Cardiac muscle cell (in vitro differentiated cells and primary cell): ENCODE data around the gene PSMD11. TPM values are rescaled to one million over a fixed set of nuclear protein-coding genes. Genes with fewer than 3 reads are reported as not detected.

Experiments
- DNase-seq, 2 donors: peaks; one replicate each; pipeline versions ENCODE4 v3.0.0 to v3.0.0-alpha.2; 2010 to 2017; ENCODE audit warnings: low read depth in 1 of 2, low spot score in 1 of 2
- H3K27ac ChIP-seq: fragments of 200-600 bp; sonication (generic); 2 replicates; pipeline ENCODE4 v1.5.1; 2016
- H3K27me3 ChIP-seq: fragments of 200-600 bp; sonication (generic); 2 replicates; pipeline ENCODE4 v1.6.0; 2016; ENCODE audit warnings: control low read depth
- H3K36me3 ChIP-seq: fragments of 200-600 bp; sonication (generic); 2 replicates; pipeline ENCODE4 v1.5.1; 2016; ENCODE audit warnings: control low read depth
- H3K4me1 ChIP-seq: fragments of 200-600 bp; sonication (generic); 2 replicates; pipeline ENCODE4 v1.8.1; 2017; ENCODE audit warnings: low read depth, mild to moderate bottlenecking, mixed run types
- H3K4me3 ChIP-seq: fragments of 200-600 bp; sonication (generic); 2 replicates; pipeline ENCODE4 v1.5.1; 2016; ENCODE audit warnings: mild to moderate bottlenecking
- H3K9me3 ChIP-seq: fragments of 200-600 bp; sonication (generic); 2 replicates; pipeline ENCODE4 v1.5.1; 2017; ENCODE audit warnings: low read depth, mild to moderate bottlenecking, control low read depth
- CTCF ChIP-seq: IDR thresholded peaks from 2 replicates; pipeline ENCODE4 v1.5.1; 2012; ENCODE audit warnings: low read depth, mild to moderate bottlenecking, low read length
- polyA plus RNA-seq: library from polyadenylated mRNA; unstranded; fragments of >200 nt; fragmentation: Nextera tagmentation; extraction: Ambion mirVana; gene quantifications from 2 replicates; pipeline ENCODE4 v1.2.1, GENCODE V29; 2016
- total RNA-seq: library from RNA; depleted of rRNA; stranded (reverse); fragments of >200 nt; gene quantifications from 2 replicates; pipeline ENCODE4 v1.2.3, GENCODE V29; 2016

PSMD11 gene
- total and polyA plus RNA-seq, 2 experiments from 2014 or later: 28.7 to 143 TPM

GRCh38 chr17:32484628-32485027, 40.3 kb downstream of the PSMD11 start:
- peaks cover 10% of the 10 kb centered on the region for H3K36me3 ChIP-seq
- TF ChIP-seq CTCF: no peak
- no peaks in the 10 kb centered on the region for H3K27me3 ChIP-seq
- no peak overlapping the region for H3K27ac ChIP-seq
- no peaks in the 10 kb centered on the region for H3K9me3 ChIP-seq
- peaks cover 12% of the 10 kb centered on the region for H3K4me1 ChIP-seq
- DNase-seq: no peak
- no peak overlapping the region for H3K4me3 ChIP-seq

GRCh38 chr17:32485261-32486110, 41.2 kb downstream of the PSMD11 start:
- H3K9me3 ChIP-seq: no peaks in the 10 kb centered on the region
- peaks cover 12% of the 10 kb centered on the region for H3K4me1 ChIP-seq
- no peak for DNase-seq
- H3K27ac ChIP-seq: no peak overlapping the region
- no peak for TF ChIP-seq CTCF
- no peaks in the 10 kb centered on the region for H3K27me3 ChIP-seq
- H3K4me3 ChIP-seq: no peak overlapping the region
- peaks cover 2% of the 10 kb centered on the region for H3K36me3 ChIP-seq

- TF ChIP-seq CTCF: no peak
- Histone ChIP-seq H3K27ac (no peak overlapping the region), H3K4me3 (peak overlapping the region; percentile 56), H3K4me1 (peaks cover 12% of the 10 kb centered on the region), H3K27me3 (no peaks in the 10 kb centered on the region), H3K36me3 (no peaks in the 10 kb centered on the region), H3K9me3 (no peaks in the 10 kb centered on the region)
- DNase-seq: peak; percentile 81
These were observed 41.9 kb downstream of the PSMD11 start for GRCh38 chr17:32486111-32486700.

- H3K4me1 ChIP-seq: peaks cover 12% of the 10 kb centered on the region
- H3K4me3 ChIP-seq: peak within 1 kb of the TSS; percentile 56
- no peak within 1 kb of the TSS for H3K27ac ChIP-seq
- no peak for TF ChIP-seq CTCF
- H3K27me3 ChIP-seq: no peaks in the 10 kb centered on the region
- H3K36me3 ChIP-seq: no peaks in the 10 kb centered on the region
- no peaks in the 10 kb centered on the region for H3K9me3 ChIP-seq
- DNase-seq: peak; percentile 73 to 90
These were observed 42.6 kb downstream of the PSMD11 start, which contains the start of gene CDK5R1 for GRCh38 chr17:32486701-32487472. CDK5R1 (plus strand) TSS chr17:32486993; CDS start chr17:32487621, 628 bp downstream.

GRCh38 chr17:32487473-32488176, 43.3 kb downstream of the PSMD11 start:
- Histone ChIP-seq H3K36me3 (no peaks in the 10 kb centered on the region), H3K9me3 (no peaks in the 10 kb centered on the region), H3K4me3 (peak overlapping the region; percentile 41), H3K27me3 (no peaks in the 10 kb centered on the region), H3K4me1 (peaks cover 12% of the 10 kb centered on the region), H3K27ac (no peak overlapping the region)
- DNase-seq: peak; percentile 13 to 60
- no peak for TF ChIP-seq CTCF
